GM12878 (cell line): ENCODE results near the gene SLC6A2.

ENCODE experiments used
- ATF7 ChIP-seq: fragments of 450-650 bp; IDR thresholded peaks from 2 replicates; pipeline ENCODE4 v1.6.1; 2016; ENCODE audit warnings: low read depth, mild to moderate bottlenecking
- CHD2 ChIP-seq: IDR thresholded peaks from 2 replicates; pipeline ENCODE4 v1.6.1; 2011; ENCODE audit warnings: low read depth, low read length, improper control_type of control experiment, borderline replicate concordance
- ETV6 ChIP-seq, 2 experiments: fragments of 450-650 bp in 1 of 2; IDR thresholded peaks in 1 of 2; conservative IDR thresholded peaks in 1 of 2; 2 replicates each; pipeline ENCODE4 v1.6.1; 2014; ENCODE audit warnings: antibody characterized with exemption in 1 of 2, borderline replicate concordance in 1 of 2, low read depth in 1 of 2, mild to moderate bottlenecking in 1 of 2, moderate library complexity in 1 of 2
- POLR2A ChIP-seq: IDR thresholded peaks from 2 replicates; pipeline ENCODE4 v1.6.1; 2011; ENCODE audit warnings: low read depth, mild to moderate bottlenecking, low read length
- SIN3A ChIP-seq: IDR thresholded peaks from 2 replicates; pipeline ENCODE4 v1.6.1; 2012; ENCODE audit warnings: low read depth, low read length, improper control_type of control experiment
- ZNF274 ChIP-seq: IDR thresholded peaks from one replicate; pipeline ENCODE4 v1.8.0; 2011; ENCODE audit not compliant: insufficient read length, insufficient read depth
- TF ChIP-seq, protein P1 (sequence below): IDR thresholded peaks from 2 replicates; pipeline ENCODE4 v1.6.1; 2012; ENCODE audit warnings: low read depth, low read length, improper control_type of control experiment
- TF ChIP-seq, protein P2 (sequence below): fragments of 450-650 bp; conservative IDR thresholded peaks from 2 replicates; pipeline ENCODE4 v1.6.1; 2017; ENCODE audit warnings: mild to moderate bottlenecking, moderate library complexity
- TF ChIP-seq, protein P3 (sequence below), 3 experiments: IDR thresholded peaks in 2 of 3; conservative IDR thresholded peaks in 1 of 3; 2 replicates each; pipeline ENCODE4 v1.5.1; 2011; ENCODE audit warnings: low read depth in 3 of 3, low read length in 3 of 3, mild to moderate bottlenecking in 3 of 3, control low read depth in 2 of 3, moderate library complexity in 2 of 3, inconsistent platforms in 1 of 3, mixed read lengths in 1 of 3; ENCODE audit not compliant: control insufficient read depth in 2 of 3, insufficient read depth in 1 of 3; ENCODE audit errors: extremely low read depth in 1 of 3
- TF ChIP-seq, protein P4 (sequence below): fragments of 450-650 bp; formaldehyde crosslinking; IDR thresholded peaks from 2 replicates; pipeline ENCODE4 v1.5.0; 2022; ENCODE audit warnings: mild to moderate bottlenecking, missing genetic modification characterization

DNA sequence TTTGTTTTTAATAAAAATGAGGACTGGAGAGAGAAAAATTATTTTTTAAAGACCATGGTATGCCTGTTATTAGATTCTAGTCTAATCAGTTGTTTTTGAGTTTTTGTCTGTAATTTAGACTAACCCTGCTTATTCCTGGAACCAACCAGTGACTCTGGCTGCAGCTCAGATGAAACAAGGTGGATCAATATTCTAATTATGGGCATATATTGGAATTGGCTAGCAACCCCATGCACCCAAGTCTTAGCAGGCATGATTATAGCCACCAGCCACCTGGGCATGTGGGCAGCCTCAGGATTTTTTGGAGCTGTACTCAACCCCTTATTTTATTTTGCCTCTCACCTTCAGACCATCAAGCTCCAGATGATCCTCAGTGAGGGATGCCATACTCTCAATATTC is 21.6 kb upstream of the SLC6A2 start:
- no peak for TF ChIP-seq ETV6 (conservative IDR thresholded peaks at IDR 0.05 in 1 of 2, IDR thresholded peaks at IDR 0.05 in 1 of 2; ENCODE audit: borderline replicate concordance in 1 of 2, low read depth in 1 of 2)
- TF ChIP-seq, protein P1, sequence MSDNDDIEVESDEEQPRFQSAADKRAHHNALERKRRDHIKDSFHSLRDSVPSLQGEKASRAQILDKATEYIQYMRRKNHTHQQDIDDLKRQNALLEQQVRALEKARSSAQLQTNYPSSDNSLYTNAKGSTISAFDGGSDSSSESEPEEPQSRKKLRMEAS = no peak
- TF ChIP-seq, protein P2, sequence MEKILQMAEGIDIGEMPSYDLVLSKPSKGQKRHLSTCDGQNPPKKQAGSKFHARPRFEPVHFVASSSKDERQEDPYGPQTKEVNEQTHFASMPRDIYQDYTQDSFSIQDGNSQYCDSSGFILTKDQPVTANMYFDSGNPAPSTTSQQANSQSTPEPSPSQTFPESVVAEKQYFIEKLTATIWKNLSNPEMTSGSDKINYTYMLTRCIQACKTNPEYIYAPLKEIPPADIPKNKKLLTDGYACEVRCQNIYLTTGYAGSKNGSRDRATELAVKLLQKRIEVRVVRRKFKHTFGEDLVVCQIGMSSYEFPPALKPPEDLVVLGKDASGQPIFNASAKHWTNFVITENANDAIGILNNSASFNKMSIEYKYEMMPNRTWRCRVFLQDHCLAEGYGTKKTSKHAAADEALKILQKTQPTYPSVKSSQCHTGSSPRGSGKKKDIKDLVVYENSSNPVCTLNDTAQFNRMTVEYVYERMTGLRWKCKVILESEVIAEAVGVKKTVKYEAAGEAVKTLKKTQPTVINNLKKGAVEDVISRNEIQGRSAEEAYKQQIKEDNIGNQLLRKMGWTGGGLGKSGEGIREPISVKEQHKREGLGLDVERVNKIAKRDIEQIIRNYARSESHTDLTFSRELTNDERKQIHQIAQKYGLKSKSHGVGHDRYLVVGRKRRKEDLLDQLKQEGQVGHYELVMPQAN = no peak
- no peak for TF ChIP-seq ATF7
- TF ChIP-seq, protein P3, sequence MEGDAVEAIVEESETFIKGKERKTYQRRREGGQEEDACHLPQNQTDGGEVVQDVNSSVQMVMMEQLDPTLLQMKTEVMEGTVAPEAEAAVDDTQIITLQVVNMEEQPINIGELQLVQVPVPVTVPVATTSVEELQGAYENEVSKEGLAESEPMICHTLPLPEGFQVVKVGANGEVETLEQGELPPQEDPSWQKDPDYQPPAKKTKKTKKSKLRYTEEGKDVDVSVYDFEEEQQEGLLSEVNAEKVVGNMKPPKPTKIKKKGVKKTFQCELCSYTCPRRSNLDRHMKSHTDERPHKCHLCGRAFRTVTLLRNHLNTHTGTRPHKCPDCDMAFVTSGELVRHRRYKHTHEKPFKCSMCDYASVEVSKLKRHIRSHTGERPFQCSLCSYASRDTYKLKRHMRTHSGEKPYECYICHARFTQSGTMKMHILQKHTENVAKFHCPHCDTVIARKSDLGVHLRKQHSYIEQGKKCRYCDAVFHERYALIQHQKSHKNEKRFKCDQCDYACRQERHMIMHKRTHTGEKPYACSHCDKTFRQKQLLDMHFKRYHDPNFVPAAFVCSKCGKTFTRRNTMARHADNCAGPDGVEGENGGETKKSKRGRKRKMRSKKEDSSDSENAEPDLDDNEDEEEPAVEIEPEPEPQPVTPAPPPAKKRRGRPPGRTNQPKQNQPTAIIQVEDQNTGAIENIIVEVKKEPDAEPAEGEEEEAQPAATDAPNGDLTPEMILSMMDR (IDR thresholded peaks at IDR 0.05 in 2 of 3, conservative IDR thresholded peaks at IDR 0.05 in 1 of 3; ENCODE audit: control insufficient read depth in 2 of 3, extremely low read depth in 1 of 3, insufficient read depth in 1 of 3, low read depth in 3 of 3, low read length in 3 of 3) = no peak
- no peak for TF ChIP-seq SIN3A
- no peak for TF ChIP-seq CHD2
- TF ChIP-seq, protein P4, sequence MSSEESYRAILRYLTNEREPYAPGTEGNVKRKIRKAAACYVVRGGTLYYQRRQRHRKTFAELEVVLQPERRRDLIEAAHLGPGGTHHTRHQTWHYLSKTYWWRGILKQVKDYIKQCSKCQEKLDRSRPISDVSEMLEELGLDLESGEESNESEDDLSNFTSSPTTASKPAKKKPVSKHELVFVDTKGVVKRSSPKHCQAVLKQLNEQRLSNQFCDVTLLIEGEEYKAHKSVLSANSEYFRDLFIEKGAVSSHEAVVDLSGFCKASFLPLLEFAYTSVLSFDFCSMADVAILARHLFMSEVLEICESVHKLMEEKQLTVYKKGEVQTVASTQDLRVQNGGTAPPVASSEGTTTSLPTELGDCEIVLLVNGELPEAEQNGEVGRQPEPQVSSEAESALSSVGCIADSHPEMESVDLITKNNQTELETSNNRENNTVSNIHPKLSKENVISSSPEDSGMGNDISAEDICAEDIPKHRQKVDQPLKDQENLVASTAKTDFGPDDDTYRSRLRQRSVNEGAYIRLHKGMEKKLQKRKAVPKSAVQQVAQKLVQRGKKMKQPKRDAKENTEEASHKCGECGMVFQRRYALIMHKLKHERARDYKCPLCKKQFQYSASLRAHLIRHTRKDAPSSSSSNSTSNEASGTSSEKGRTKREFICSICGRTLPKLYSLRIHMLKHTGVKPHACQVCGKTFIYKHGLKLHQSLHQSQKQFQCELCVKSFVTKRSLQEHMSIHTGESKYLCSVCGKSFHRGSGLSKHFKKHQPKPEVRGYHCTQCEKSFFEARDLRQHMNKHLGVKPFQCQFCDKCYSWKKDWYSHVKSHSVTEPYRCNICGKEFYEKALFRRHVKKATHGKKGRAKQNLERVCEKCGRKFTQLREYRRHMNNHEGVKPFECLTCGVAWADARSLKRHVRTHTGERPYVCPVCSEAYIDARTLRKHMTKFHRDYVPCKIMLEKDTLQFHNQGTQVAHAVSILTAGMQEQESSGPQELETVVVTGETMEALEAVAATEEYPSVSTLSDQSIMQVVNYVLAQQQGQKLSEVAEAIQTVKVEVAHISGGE = no peak
- no peak for TF ChIP-seq POLR2A
- no peak for TF ChIP-seq ZNF274
